PC-9 (cell line): ENCODE measurements around the gene RNF220.

ENCODE experiments used
- CTCF ChIP-seq: fragments of 200-600 bp; sonication (generic); conservative IDR thresholded peaks from 2 replicates; pipeline ENCODE4 v1.6.1; 2017; ENCODE audit warnings: mixed run types, antibody characterized with exemption, mild to moderate bottlenecking, moderate library complexity
- EZH2 ChIP-seq: fragments of 200-600 bp; sonication (generic); IDR thresholded peaks from 2 replicates; pipeline ENCODE4 v1.8.0; 2017; ENCODE audit warnings: antibody characterized with exemption, low read depth

- TF ChIP-seq CTCF (no peak), EZH2 (no peak)
Measured at GRCh38 chr1:44616284-44616990, 211.4 kb downstream of the RNF220 start.
